PC-9 (cell line): ENCODE data around the gene BTBD17.
A peak's percentile ranks its signal among the peaks of the same experiment; 100 is the strongest.

Source experiments
- CTCF ChIP-seq: fragments of 200-600 bp; sonication (generic); conservative IDR thresholded peaks from 2 replicates; pipeline ENCODE4 v1.6.1; 2017; ENCODE audit warnings: mixed run types, antibody characterized with exemption, mild to moderate bottlenecking, moderate library complexity
- EZH2 ChIP-seq: fragments of 200-600 bp; sonication (generic); IDR thresholded peaks from 2 replicates; pipeline ENCODE4 v1.8.0; 2017; ENCODE audit warnings: antibody characterized with exemption, low read depth

- peak; percentile 97 for TF ChIP-seq CTCF
- no peak for TF ChIP-seq EZH2
Measured at GRCh38 chr17:74368341-74369081, 6.8 kb upstream of the BTBD17 start.
